Measurements from ENCODE around the gene KRTAP9-4. TPM values are rescaled to one million over a fixed set of nuclear protein-coding genes. Genes with fewer than 3 reads are reported as not detected.
"Not testable (repeated sequence)": the region's sequence is repeated elsewhere in the genome, so short reads cannot be mapped to it uniquely, and the experiment has no call there.

The KRTAP9-4 gene
- polyA plus RNA-seq, 6 donors from 2014 or later = not detected

GRCh38 chr17:41275648-41276190 is 26.2 kb downstream of the KRTAP9-4 start, which contains the start of gene KRTAP9-7:
Gene KRTAP9-7 (plus strand): TSS chr17:41275698. CDS start chr17:41275698, 0 bp downstream.
- not testable (repeated sequence) for H3K4me3 Mint-ChIP-seq; ATAC-seq (ENCODE audit: low read depth in 2 of 2); DNase-seq; H3K36me3 Mint-ChIP-seq; H3K9me3 Mint-ChIP-seq
- Mint-ChIP-seq H3K4me1 (peaks cover 2 to 14% (median 8%) of the 10 kb centered on the region in 3 donors), H3K27me3 (peaks cover 27 to 46% (median 39%) of the 10 kb centered on the region in 3 donors), H3K27ac (peak within 1 kb of the TSS in 3 of 6 donors; percentile 27 to 66 (median 31))

GRCh38 chr17:41278176-41278955 is 28.9 kb downstream of the KRTAP9-4 start:
- Mint-ChIP-seq H3K27me3 (peaks cover 30 to 42% (median 42%) of the 10 kb centered on the region in 3 donors), H3K9me3 (peaks cover 0 to 6% (median 0%) of the 10 kb centered on the region in 7 donors), H3K36me3 (no peaks in the 10 kb centered on the region), H3K4me3 (no peak overlapping the region), H3K27ac (no peak overlapping the region), H3K4me1 (peaks cover 0 to 10% (median 4%) of the 10 kb centered on the region in 3 donors)
- ATAC-seq (ENCODE audit: low read depth in 2 of 2) = no peak
- DNase-seq = no peak

GRCh38 chr17:41284043-41284442 is 34.6 kb downstream of the KRTAP9-4 start:
- H3K4me3 Mint-ChIP-seq = no peak overlapping the region
- DNase-seq (no peak), ATAC-seq (ENCODE audit: low read depth in 2 of 2) (no peak)
- H3K36me3 Mint-ChIP-seq = no peaks in the 10 kb centered on the region
- peaks cover 8 to 19% (median 17%) of the 10 kb centered on the region in 3 donors for H3K27me3 Mint-ChIP-seq
- peaks cover 0 to 13% (median 6%) of the 10 kb centered on the region in 3 donors for H3K4me1 Mint-ChIP-seq
- H3K27ac Mint-ChIP-seq = peak overlapping the region in 1 of 6 donors; percentile 33
- peaks cover 0 to 6% (median 0%) of the 10 kb centered on the region in 7 donors for H3K9me3 Mint-ChIP-seq

- Mint-ChIP-seq H3K4me1 (peaks cover 0 to 14% (median 6%) of the 10 kb centered on the region in 3 donors), H3K4me3 (no peak overlapping the region), H3K9me3 (peaks cover 0 to 5% (median 0%) of the 10 kb centered on the region in 7 donors), H3K36me3 (no peaks in the 10 kb centered on the region), H3K27ac (no peak overlapping the region), H3K27me3 (peaks cover 8 to 19% (median 12%) of the 10 kb centered on the region in 3 donors)
- ATAC-seq (ENCODE audit: low read depth in 2 of 2) (no peak), DNase-seq (no peak)
Measured at GRCh38 chr17:41284546-41284945, 35.1 kb downstream of the KRTAP9-4 start.

- no peak overlapping the region for H3K4me3 Mint-ChIP-seq
- H3K4me1 Mint-ChIP-seq = peaks cover 0 to 14% (median 6%) of the 10 kb centered on the region in 3 donors
- no peaks in the 10 kb centered on the region for H3K9me3 Mint-ChIP-seq
- ATAC-seq (ENCODE audit: low read depth in 2 of 2) (no peak), DNase-seq (no peak)
- peaks cover 7 to 15% (median 10%) of the 10 kb centered on the region in 3 donors for H3K27me3 Mint-ChIP-seq
- H3K27ac Mint-ChIP-seq = peak overlapping the region in 1 of 6 donors; percentile 68
- no peaks in the 10 kb centered on the region for H3K36me3 Mint-ChIP-seq
Measured at GRCh38 chr17:41287050-41287449, 37.6 kb downstream of the KRTAP9-4 start.

- H3K9me3 Mint-ChIP-seq = no peaks in the 10 kb centered on the region
- peaks cover 0 to 7% of the 10 kb centered on the region in 2 donors for H3K36me3 Mint-ChIP-seq
- DNase-seq = no peak
- no peak overlapping the region for H3K27ac Mint-ChIP-seq
- no peak overlapping the region for H3K4me3 Mint-ChIP-seq
- no peak for ATAC-seq (ENCODE audit: low read depth in 2 of 2)
- peaks cover 0 to 14% (median 4%) of the 10 kb centered on the region in 3 donors for H3K4me1 Mint-ChIP-seq
- peaks cover 4 to 19% (median 7%) of the 10 kb centered on the region in 3 donors for H3K27me3 Mint-ChIP-seq
Measured at GRCh38 chr17:41294016-41294415, 44.5 kb downstream of the KRTAP9-4 start.

GRCh38 chr17:41296846-41297245 is 47.4 kb downstream of the KRTAP9-4 start:
- peaks cover 0 to 18% of the 10 kb centered on the region in 2 donors for H3K36me3 Mint-ChIP-seq
- peaks cover 0 to 7% (median 0%) of the 10 kb centered on the region in 7 donors for H3K9me3 Mint-ChIP-seq
- no peak for ATAC-seq (ENCODE audit: low read depth in 2 of 2)
- H3K27ac Mint-ChIP-seq = no peak overlapping the region
- no peak overlapping the region for H3K4me3 Mint-ChIP-seq
- H3K27me3 Mint-ChIP-seq = peaks cover 0 to 15% (median 4%) of the 10 kb centered on the region in 3 donors
- H3K4me1 Mint-ChIP-seq = peaks cover 4 to 17% (median 11%) of the 10 kb centered on the region in 3 donors
- DNase-seq = no peak

GRCh38 chr17:41298458-41299135 is 49.1 kb downstream of the KRTAP9-4 start:
- no peak for ATAC-seq (ENCODE audit: low read depth in 2 of 2)
- peaks cover 0 to 7% (median 0%) of the 10 kb centered on the region in 7 donors for H3K9me3 Mint-ChIP-seq
- no peak overlapping the region for H3K4me3 Mint-ChIP-seq
- H3K36me3 Mint-ChIP-seq = peaks cover 0 to 18% of the 10 kb centered on the region in 2 donors
- peaks cover 7 to 33% (median 16%) of the 10 kb centered on the region in 3 donors for H3K4me1 Mint-ChIP-seq
- H3K27ac Mint-ChIP-seq = peak overlapping the region in 1 of 6 donors; percentile 80
- H3K27me3 Mint-ChIP-seq = peaks cover 0 to 13% (median 4%) of the 10 kb centered on the region in 3 donors
- DNase-seq = no peak

Other genes starting within 250 kb of the KRTAP9-4 start
- gene KRTAP3-2, start 249.8 kb upstream of the KRTAP9-4 start, polyA plus RNA-seq (ENCODE audit: low read depth in 6 of 6) = not detected
- gene KRTAP3-1, start 240.6 kb upstream of the KRTAP9-4 start, polyA plus RNA-seq (ENCODE audit: low read depth in 6 of 6) = not detected
- gene KRTAP1-5, start 222.5 kb upstream of the KRTAP9-4 start, polyA plus RNA-seq (ENCODE audit: low read depth in 6 of 6) = not detected
- gene KRTAP1-4, start 219.5 kb upstream of the KRTAP9-4 start, polyA plus RNA-seq (ENCODE audit: low read depth in 6 of 6) = not detected
- gene KRTAP1-3, start 214.8 kb upstream of the KRTAP9-4 start, polyA plus RNA-seq (ENCODE audit: low read depth in 6 of 6) = not detected
- gene KRTAP1-1, start 208.2 kb upstream of the KRTAP9-4 start, polyA plus RNA-seq (ENCODE audit: low read depth in 6 of 6) = not detected
- not detected for gene KRTAP2-1, start 202.4 kb upstream of the KRTAP9-4 start, polyA plus RNA-seq (ENCODE audit: low read depth in 6 of 6)
- not detected for gene KRTAP2-2, start 194.5 kb upstream of the KRTAP9-4 start, polyA plus RNA-seq (ENCODE audit: low read depth in 6 of 6)
- gene KRTAP2-3, start 189.6 kb upstream of the KRTAP9-4 start, polyA plus RNA-seq (ENCODE audit: low read depth in 6 of 6) = not detected
- not detected for gene KRTAP2-4, start 183.8 kb upstream of the KRTAP9-4 start, polyA plus RNA-seq (ENCODE audit: low read depth in 6 of 6)
- gene KRTAP4-7, start 165.5 kb upstream of the KRTAP9-4 start, polyA plus RNA-seq (ENCODE audit: low read depth in 6 of 6) = not detected
- gene KRTAP4-8, start 151.5 kb upstream of the KRTAP9-4 start, polyA plus RNA-seq (ENCODE audit: low read depth in 6 of 6) = not detected
- gene KRTAP4-16, start 147.5 kb upstream of the KRTAP9-4 start, polyA plus RNA-seq (ENCODE audit: low read depth in 6 of 6) = not detected
- not detected for gene KRTAP4-9, start 144.3 kb upstream of the KRTAP9-4 start, polyA plus RNA-seq (ENCODE audit: low read depth in 6 of 6)
- gene KRTAP4-11, start 131.3 kb upstream of the KRTAP9-4 start, polyA plus RNA-seq (ENCODE audit: low read depth in 6 of 6) = not detected
- gene KRTAP4-12, start 125.5 kb upstream of the KRTAP9-4 start, polyA plus RNA-seq (ENCODE audit: low read depth in 6 of 6) = 1 to 10 TPM in 2 of 6 donors, under 1 TPM in 2, not detected in 2; 0.30 to 3.3 (median 1.3) TPM
- gene KRTAP4-6, start 109.1 kb upstream of the KRTAP9-4 start, polyA plus RNA-seq (ENCODE audit: low read depth in 6 of 6) = 1 to 10 TPM in 2 of 6 donors, not detected in 4; 1.6 to 2.0 TPM
- gene KRTAP4-5, start 99.9 kb upstream of the KRTAP9-4 start, polyA plus RNA-seq (ENCODE audit: low read depth in 6 of 6) = not detected
- not detected for gene KRTAP4-4, start 88.9 kb upstream of the KRTAP9-4 start, polyA plus RNA-seq (ENCODE audit: low read depth in 6 of 6)
- not detected for gene KRTAP4-3, start 81.5 kb upstream of the KRTAP9-4 start, polyA plus RNA-seq (ENCODE audit: low read depth in 6 of 6)
- gene KRTAP4-2, start 71.5 kb upstream of the KRTAP9-4 start, polyA plus RNA-seq (ENCODE audit: low read depth in 6 of 6) = not detected
- gene KRTAP4-1, start 64.8 kb upstream of the KRTAP9-4 start, polyA plus RNA-seq (ENCODE audit: low read depth in 6 of 6) = not detected
- not detected for gene KRTAP9-1, start 59.8 kb upstream of the KRTAP9-4 start, polyA plus RNA-seq (ENCODE audit: low read depth in 6 of 6)
- not detected for gene KRTAP9-2, start 23.0 kb upstream of the KRTAP9-4 start, polyA plus RNA-seq (ENCODE audit: low read depth in 6 of 6)
- not detected for gene KRTAP9-3, start 17.2 kb upstream of the KRTAP9-4 start, polyA plus RNA-seq (ENCODE audit: low read depth in 6 of 6)
- gene KRTAP9-8, start 11.7 kb upstream of the KRTAP9-4 start, polyA plus RNA-seq (ENCODE audit: low read depth in 6 of 6) = not detected
- gene KRTAP9-9, start 5.7 kb downstream of the KRTAP9-4 start, polyA plus RNA-seq (ENCODE audit: low read depth in 6 of 6) = not detected
- not detected for gene KRTAP9-6, start 15.7 kb downstream of the KRTAP9-4 start, polyA plus RNA-seq (ENCODE audit: low read depth in 6 of 6)
- gene KRTAP9-7, start 26.0 kb downstream of the KRTAP9-4 start, polyA plus RNA-seq (ENCODE audit: low read depth in 6 of 6) = not detected
- not detected for gene KRTAP29-1, start 53.2 kb downstream of the KRTAP9-4 start, polyA plus RNA-seq (ENCODE audit: low read depth in 6 of 6)
- gene KRTAP16-1, start 59.6 kb downstream of the KRTAP9-4 start, polyA plus RNA-seq (ENCODE audit: low read depth in 6 of 6) = 1 to 10 TPM in 1 of 6 donors, under 1 TPM in 3, not detected in 2; 0.38 to 2.0 (median 0.55) TPM
- not detected for gene KRTAP17-1, start 66.0 kb downstream of the KRTAP9-4 start, polyA plus RNA-seq (ENCODE audit: low read depth in 6 of 6)
- gene KRT33A, start 101.1 kb downstream of the KRTAP9-4 start, polyA plus RNA-seq (ENCODE audit: low read depth in 6 of 6) = not detected
- not detected for gene KRT33B, start 120.1 kb downstream of the KRTAP9-4 start, polyA plus RNA-seq (ENCODE audit: low read depth in 6 of 6)
- gene KRT34, start 132.6 kb downstream of the KRTAP9-4 start, polyA plus RNA-seq (ENCODE audit: low read depth in 6 of 6) = not detected
- not detected for gene KRT31, start 147.9 kb downstream of the KRTAP9-4 start, polyA plus RNA-seq (ENCODE audit: low read depth in 6 of 6)
- gene KRT37, start 174.9 kb downstream of the KRTAP9-4 start, polyA plus RNA-seq (ENCODE audit: low read depth in 6 of 6) = not detected
- gene KRT38, start 191.3 kb downstream of the KRTAP9-4 start, polyA plus RNA-seq (ENCODE audit: low read depth in 6 of 6) = not detected
- not detected for gene KRT32, start 217.7 kb downstream of the KRTAP9-4 start, polyA plus RNA-seq (ENCODE audit: low read depth in 6 of 6)
- not detected for gene KRT35, start 231.5 kb downstream of the KRTAP9-4 start, polyA plus RNA-seq (ENCODE audit: low read depth in 6 of 6)
- not detected for gene KRT36, start 240.2 kb downstream of the KRTAP9-4 start, polyA plus RNA-seq (ENCODE audit: low read depth in 6 of 6)

Data from naive B cell (primary cell).